CD4-positive, alpha-beta T cell treated with Interleukin-17A for 4 hours (primary cell): ENCODE measurements around the gene RMI2.
A peak's percentile ranks its signal among the peaks of the same experiment; 100 is the strongest.

Experiments used
- DNase-seq: peaks from one replicate; pipeline ENCODE4 v3.0.0-alpha.2; 2020; ENCODE audit warnings: mixed read lengths

The RMI2 gene

DNA sequence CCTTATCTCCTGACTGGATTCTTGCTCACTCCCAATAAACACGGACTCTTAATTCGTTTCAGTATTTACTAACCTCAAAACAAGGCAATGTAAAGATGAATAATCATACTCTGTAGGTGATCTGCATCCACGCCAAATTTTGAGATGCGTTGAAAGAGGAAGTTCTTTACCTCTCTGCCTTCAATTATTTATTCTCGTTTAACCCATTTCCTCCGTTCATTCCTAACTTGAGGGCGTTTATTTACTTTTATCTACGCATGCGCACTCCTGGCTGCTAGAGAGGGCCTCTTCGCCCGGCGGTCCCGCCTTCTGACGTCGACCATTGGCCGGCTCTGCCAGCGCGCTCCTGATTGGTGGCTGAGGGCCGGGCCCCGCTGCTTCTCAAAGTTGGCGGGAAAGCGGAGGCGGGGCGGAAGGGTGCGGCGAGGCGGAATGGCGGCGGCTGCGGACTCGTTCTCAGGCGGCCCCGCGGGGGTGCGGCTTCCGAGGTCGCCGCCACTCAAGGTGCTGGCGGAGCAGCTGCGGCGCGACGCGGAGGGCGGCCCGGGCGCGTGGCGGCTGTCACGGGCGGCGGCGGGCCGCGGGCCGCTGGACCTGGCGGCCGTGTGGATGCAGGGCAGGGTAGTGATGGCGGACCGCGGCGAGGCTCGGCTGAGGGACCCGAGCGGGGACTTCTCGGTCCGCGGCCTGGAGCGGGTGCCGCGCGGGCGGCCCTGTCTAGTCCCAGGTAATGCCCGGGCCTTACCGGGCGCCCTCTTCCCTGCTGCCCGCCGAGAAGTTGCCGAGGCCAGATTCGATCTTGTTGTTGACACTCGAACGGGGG lies at the start of gene RMI2:
TSS of gene RMI2 (plus strand) at position 420 of the 823 bp plus-strand sequence. CDS start at position 433, 13 bp downstream.
- peak; percentile 98 for DNase-seq

- no peak for DNase-seq
These were observed 49.6 kb upstream of the RMI2 start for GRCh38 chr16:11295672-11296071.

GRCh38 chr16:11296351-11296705 lies 48.9 kb upstream of the RMI2 start:
- no peak for DNase-seq

- no peak for DNase-seq
These were observed 48.4 kb upstream of the RMI2 start for GRCh38 chr16:11296706-11297491.

GRCh38 chr16:11297492-11298142 lies 47.6 kb upstream of the RMI2 start:
- DNase-seq: peak; percentile 76

DNA sequence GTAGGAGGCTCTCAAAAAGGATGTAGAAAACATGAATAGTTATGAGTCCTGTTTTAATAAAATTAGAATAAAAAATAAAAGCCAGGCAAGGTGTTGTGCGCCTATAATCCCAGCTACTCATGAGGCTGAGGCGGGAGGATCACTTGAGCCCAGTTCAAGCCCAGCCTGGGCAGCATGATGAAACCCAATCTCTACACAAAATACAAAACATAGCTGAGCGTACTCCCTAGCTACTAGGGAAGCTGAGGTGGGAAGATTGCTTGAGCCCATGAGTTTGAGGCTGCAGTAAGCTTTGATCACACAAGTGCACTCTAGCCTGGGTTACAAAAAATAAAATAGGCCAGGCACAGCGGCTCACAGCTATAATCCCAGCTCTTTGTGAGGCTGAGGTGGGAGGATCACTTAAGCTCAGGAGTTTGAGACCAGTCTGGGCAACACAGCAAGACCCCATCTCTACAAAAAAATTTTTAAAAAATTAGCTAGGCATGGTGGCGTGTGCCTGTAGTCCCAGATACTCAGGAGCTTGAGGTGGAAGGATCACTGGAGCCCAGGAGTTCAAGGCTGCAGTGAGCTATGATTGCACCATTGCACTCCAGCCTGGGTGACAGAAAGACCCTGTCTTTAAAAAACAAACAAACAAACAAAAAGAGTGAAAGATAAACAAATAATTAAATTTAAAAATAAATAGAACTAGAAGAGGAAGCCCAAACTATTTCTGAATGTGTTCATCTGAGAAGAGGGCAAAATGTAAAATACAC lies 46.9 kb upstream of the RMI2 start:
- DNase-seq: no peak

DNA sequence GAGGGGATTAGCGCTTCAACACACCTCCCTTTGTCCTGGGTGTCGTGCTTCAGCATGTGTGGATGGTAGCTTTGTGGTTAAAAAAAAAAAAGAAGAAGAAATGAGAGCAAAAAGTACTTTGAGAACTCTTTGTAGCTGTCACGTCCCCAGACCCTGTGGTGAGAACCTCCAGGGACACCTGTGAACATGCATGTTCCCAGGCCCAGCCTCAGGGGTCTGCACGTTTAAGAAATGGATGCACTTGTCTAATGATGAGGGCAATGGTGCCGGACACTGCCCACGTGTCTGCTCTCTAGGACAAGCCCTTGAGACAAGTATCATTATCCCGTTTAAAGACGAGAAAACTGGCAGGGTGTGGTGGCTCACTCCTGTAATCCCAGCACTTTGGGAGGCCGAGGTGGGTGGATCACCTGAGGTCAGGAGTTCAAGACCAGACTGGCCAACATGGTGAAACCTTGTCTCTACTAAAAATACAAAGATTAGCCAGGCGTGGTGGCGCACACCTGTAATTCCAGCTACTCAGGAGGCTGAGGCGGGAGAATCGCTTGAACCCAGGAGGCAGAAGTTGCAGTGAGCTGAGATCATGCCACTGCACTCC lies 46.2 kb upstream of the RMI2 start:
- peak; percentile 20 for DNase-seq

DNA sequence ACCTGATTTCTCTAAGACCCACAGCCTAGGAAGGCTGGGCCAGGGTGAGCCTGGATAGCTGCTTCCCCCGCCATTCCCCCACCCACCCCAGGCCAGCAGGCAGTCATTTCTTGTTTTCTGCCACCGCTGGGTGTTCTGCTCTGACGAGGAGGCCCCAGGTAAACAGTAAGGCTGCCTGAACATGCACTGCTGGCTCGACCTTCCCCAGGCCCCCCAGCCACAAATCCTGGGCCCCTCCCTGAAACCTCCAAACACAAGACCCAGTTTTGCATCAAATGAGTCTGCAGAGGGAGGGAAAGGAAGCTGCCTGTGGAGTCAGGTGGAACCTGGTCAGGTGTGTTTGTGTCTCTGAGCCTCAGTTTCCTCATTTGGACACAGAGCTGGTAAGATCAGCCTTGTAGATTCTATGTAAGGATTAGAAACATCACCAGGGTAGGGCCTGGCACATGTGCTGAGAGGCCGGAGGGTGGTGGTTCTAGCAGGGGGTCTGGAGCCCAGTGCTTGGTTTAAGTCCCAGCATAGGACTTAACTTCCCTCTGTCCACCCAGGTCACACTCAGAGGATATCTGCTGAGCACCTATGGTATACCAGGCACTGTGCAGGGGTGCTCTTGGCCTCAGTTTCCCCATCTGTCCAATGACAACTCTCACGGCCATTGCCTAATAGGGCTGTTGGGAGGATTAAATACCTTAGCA lies 45.2 kb upstream of the RMI2 start:
- DNase-seq: no peak

DNA sequence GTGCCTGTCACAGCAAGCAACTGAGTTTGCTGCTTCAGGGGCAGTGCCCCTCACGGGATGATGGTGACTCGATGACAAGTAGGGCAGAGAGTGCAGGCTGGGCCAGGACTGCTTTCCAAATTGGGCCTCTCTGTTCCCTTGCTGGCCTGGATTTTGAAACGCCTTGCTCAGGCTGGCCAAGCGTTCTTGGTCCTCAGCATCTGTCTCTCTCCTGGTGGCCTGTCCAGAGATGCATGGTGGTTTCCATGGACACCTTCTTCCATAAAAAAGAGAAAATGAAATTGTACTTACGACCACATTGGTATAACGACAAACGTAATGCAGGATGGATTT lies 44.7 kb upstream of the RMI2 start:
- DNase-seq: no peak

- DNase-seq: no peak
These were observed 43.4 kb upstream of the RMI2 start for GRCh38 chr16:11301645-11302501.

DNA sequence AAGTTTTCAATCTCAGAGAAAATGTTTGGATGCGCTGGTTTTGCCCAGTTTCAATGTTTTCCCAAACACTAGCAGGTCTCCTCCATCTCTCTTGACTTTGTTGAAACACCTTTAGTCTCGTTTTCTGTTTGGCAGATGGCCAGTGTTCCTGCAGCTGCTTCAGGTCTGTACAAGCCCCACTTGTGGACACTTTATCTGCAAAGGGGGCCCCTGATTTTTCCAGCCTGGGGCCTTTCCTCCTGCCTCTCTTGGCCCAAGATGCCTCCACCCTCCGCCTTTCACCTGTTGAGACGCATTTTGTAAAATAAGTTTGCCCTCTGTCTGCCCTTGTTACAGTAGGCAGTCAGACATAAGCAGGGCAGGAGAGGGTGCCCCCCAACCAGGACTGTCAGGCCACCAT lies 42.3 kb upstream of the RMI2 start:
- no peak for DNase-seq

- DNase-seq: no peak
These were observed 41.7 kb upstream of the RMI2 start for GRCh38 chr16:11303405-11304138.

DNA sequence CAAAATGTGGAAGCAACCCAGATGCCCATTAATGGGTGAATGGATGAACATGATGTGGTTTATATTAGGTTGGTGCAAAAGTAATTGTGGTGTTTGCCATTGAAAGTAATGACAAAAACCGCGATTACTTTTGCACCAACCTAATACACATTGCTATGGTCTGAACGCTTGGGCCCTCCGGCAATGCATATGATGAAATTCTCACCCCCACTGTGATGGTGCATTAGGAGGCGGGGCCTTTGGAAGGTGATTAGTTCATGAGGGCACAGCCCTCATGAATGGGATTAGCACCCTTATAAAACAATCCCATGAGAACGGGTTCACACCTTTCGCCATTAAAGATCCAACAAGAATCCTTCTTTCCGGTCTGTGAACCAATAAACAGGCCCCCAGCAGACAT lies 38.9 kb upstream of the RMI2 start:
- DNase-seq: no peak

GRCh38 chr16:11306997-11307638 lies 38.1 kb upstream of the RMI2 start:
- no peak for DNase-seq

GRCh38 chr16:11307639-11308492 lies 37.4 kb upstream of the RMI2 start:
- no peak for DNase-seq

DNA sequence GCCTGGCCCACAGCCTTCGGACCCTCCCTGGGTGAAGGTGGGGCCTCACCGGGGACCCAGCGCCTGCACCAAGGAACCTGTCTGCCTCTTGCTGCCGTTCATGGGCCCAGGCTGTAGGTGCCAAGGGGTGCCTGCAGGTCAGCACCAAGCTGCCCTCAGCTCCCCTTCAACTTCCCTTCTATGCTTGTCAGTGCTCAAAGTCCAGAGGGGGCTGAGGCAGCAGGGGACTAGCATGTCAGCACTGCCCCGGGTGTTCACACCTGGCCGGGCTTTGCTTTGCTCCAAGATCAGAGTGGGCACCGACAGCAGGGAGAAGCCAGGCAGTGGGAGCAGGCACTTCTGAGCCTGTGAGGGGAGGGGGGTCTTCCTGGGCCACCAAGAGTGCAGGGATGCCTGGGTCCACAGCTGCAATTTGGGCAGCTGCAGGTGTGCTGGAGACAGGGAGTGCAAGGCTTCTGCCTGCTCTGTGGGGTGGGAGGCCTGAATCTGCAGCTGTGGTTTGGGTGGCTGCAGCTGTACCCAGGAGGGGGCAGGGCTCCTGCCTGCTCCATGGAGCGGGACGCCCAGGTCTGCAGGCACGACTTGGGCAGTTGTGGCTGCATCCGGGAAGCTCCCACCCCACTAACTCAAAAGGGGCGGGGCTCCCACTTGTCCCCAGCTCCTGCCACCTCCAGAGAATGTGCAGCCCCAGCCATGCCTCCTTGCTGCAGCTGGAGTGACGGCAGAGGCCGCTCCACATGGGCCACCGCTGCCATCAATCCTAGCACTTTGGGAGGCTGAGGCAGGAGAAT lies 36.6 kb upstream of the RMI2 start:
- no peak for DNase-seq

DNA sequence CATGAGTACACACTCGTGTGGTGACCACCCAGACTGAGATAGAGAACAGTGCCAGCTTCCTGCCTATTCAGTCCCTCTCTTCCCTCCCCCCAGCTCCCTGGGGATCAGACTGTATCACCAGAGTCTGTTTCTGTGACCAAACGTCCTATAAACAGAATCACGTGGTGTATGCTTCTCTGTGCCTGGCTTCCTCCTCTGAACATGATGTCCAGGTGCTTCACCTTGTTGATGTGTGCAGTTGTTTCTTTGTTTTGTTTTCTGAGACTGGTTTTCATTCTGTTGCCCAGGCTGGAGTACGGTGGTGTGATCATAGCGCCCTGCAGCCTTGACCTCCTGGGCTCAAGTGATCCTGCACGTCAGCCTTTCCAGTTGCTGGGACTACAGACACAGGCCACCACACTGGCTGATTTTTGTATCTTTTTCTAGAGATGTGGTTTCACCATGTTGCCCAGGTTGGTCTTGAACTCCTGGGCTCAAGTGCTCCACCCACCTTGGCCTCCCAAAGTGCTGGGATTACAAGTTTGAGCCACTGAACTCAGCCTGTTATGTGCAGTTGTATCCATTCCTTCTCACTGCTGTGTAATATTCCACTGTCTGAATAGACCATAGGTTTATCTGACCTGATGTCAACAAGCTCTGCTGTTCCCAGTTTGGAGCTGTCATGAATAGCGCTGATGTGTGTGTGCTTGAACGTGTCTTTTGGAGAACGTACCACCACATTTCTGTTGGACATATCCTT lies 35.2 kb upstream of the RMI2 start:
- DNase-seq: no peak
